Fibroblast of pulmonary artery (primary cell): ENCODE results near the gene CHKB.

Experiments used
- DNase-seq: peaks from one replicate; pipeline ENCODE4 v3.0.0-alpha.2; 2010; ENCODE audit warnings: low read depth
- H3K4me3 ChIP-seq: replicated peaks from 2 replicates; pipeline ENCODE4 v1.5.1; 2011; ENCODE audit warnings: low read depth, mild to moderate bottlenecking, control low read depth, low read length, moderate library complexity
- CTCF ChIP-seq: IDR thresholded peaks from 2 replicates; pipeline ENCODE4 v1.5.1; 2011; ENCODE audit warnings: mild to moderate bottlenecking, control low read depth, low read length, inconsistent platforms; ENCODE audit errors: missing control alignments

Gene CHKB

DNA sequence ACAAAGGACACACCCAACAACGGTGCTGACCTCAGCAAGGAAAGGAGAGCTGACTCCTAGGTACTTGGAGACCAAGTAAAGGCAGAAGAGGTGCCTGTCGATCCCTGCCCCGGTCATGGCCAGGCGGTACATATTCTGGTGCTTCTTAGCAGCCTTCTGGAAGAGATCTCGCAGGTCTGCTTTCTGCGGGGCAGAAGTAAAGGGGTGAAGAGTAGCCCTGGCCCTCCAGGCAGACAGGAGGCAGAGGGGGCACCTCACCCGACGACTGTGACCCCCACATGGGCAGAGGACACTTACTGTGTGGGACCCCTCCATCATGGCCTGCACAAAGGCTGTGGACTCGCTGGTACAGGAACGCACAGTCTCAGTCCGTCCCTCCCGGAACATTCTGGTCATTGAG lies 11.8 kb downstream of the CHKB start:
- no peak for TF ChIP-seq CTCF
- no peak for DNase-seq
- H3K4me3 ChIP-seq: no peak overlapping the region

GRCh38 chr22:50569896-50570535 lies 12.6 kb downstream of the CHKB start:
- TF ChIP-seq CTCF: no peak
- no peak for DNase-seq
- H3K4me3 ChIP-seq: no peak overlapping the region

DNA sequence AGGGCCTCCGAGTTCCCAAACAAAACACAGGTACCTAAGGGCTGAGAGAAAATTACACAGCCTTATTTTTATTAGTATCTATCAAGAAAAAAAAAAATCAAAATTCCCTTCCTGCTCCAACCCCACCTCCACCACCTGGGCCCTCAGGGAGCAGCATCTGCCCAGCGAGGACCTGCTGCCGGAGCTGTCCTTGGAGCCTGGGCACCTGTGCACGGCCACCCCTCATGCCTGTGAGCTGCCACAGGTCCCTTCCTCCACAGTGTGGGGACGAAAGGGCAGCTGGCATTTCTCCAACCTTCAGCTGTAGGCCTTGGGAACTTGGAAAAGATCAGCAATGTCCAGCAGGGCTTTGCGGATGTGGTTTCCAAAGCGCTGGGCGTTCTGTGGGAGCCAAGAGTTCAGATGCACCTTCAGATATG lies 13.6 kb downstream of the CHKB start:
- no peak overlapping the region for H3K4me3 ChIP-seq
- TF ChIP-seq CTCF: no peak
- DNase-seq: no peak

- DNase-seq: no peak
- H3K4me3 ChIP-seq: no peak overlapping the region
- no peak for TF ChIP-seq CTCF
Observed at GRCh38 chr22:50568626-50569025, 14.0 kb downstream of the CHKB start.

DNA sequence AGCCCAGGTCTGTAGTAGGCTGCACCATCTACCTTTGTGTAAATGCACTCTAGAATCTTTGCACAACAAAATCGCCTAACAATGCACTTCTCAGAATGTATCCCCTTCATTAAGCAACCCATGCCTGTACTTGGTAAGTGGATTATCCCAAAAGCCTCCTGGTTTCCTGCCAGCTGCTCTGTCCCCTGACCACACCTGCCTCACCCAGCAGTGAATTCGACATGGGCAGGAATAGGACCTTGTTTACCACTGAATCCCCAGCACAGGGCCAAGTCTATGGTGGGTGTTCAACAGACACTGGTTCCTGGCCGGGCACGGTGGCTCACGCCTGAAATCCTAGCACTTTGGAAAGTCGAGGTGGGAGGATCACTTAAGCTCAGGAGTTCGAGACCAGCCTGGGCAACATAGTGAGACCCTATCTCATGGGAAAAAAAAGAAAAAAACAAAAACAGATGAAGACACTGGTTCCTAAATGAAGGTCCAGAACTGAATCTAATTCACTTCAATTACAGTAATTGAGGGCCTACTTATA lies 14.9 kb downstream of the CHKB start:
- no peak for DNase-seq
- H3K4me3 ChIP-seq: no peak overlapping the region
- TF ChIP-seq CTCF: no peak

DNA sequence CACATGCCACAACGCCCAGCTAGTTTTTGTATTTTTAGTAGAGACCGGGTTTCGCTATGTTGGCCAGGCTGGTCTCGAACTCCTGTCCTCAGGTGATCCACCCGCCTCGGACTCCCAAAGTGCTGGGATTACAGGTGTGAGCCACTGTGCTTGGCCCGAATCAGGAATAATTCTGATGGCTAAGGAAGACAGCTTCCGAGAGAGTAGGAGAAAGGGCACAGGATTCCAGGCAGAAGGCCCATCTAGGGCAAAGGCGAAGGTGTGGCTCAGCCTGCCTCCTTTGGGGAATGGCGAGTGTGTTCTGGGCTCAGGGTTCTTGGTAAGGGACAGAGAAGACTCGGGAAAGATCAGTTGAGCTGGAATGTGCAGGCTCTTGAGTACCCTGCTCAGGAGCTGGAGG lies 18.4 kb downstream of the CHKB start:
- DNase-seq: no peak
- H3K4me3 ChIP-seq: no peak overlapping the region
- no peak for TF ChIP-seq CTCF

DNA sequence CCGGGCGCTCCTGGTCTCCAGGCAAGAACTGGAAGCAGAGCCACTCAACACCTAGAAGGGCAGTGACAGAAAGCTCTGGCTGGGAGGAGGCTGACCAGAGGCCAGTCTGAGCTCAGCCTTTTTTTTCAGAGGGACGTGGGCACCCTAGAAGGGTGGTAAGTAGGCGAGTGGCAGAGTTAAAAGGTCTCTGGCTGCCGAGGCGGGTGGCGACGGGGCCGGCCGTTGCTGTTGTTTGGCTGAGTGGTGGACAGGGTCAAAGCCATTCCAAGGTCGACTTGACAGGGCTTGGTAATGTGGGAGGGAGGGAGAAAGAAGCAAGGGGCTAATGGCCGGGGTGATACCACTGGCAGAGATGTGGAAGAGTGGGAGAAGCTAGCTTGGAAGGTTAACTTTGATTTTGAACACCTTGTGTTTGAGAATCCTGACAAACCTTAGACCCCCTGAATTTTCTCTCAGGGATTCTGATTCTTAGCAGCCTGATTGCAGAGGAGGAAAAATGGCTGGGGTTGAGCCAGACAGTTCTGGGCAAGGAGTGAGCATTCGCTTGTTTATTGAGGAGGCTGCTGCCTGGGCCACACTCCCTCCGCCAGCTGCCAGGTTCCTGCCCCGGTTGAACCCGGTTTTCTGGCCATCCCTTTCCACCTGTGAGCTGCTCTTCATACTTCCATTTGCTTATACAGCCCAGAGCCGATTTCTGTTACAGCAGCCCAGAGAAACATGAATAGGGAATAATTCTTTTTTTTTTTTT lies 19.1 kb downstream of the CHKB start:
- no peak for DNase-seq
- peak overlapping the region; percentile 60 for H3K4me3 ChIP-seq
- no peak for TF ChIP-seq CTCF
